ENCODE measurements around the gene SFMBT1.
"Not testable (repeated sequence)": the region's sequence is repeated elsewhere in the genome, so short reads cannot be mapped to it uniquely, and the experiment has no call there.

DNA sequence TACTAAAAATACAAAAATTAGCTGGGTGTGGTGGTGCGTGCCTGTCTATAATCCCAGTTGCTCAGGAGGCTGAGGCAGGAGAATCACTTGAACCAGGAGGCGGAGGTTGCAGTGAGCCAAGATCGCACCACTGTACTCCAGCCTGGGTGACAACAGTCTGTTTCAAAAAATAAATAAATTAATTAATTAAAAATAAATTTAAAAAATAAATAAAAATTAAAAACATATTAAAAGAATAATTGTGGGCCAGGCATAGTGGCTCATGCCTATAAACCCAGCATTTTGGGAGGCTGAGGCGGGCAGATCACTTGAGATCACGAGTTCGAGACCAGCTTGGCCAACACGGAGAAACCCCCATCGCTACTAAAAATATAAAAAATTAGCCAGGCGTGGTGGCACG is 11.5 kb downstream of the SFMBT1 start:
- TF ChIP-seq, protein P1, sequence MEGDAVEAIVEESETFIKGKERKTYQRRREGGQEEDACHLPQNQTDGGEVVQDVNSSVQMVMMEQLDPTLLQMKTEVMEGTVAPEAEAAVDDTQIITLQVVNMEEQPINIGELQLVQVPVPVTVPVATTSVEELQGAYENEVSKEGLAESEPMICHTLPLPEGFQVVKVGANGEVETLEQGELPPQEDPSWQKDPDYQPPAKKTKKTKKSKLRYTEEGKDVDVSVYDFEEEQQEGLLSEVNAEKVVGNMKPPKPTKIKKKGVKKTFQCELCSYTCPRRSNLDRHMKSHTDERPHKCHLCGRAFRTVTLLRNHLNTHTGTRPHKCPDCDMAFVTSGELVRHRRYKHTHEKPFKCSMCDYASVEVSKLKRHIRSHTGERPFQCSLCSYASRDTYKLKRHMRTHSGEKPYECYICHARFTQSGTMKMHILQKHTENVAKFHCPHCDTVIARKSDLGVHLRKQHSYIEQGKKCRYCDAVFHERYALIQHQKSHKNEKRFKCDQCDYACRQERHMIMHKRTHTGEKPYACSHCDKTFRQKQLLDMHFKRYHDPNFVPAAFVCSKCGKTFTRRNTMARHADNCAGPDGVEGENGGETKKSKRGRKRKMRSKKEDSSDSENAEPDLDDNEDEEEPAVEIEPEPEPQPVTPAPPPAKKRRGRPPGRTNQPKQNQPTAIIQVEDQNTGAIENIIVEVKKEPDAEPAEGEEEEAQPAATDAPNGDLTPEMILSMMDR (IDR thresholded peaks at IDR 0.05) = not testable (repeated sequence)
- not testable (repeated sequence) for TF ChIP-seq HDAC2 (IDR thresholded peaks at IDR 0.05); CHD2 (IDR thresholded peaks at IDR 0.05; ENCODE audit: low read length, partially characterized antibody); MYC (IDR thresholded peaks at IDR 0.05; ENCODE audit: borderline replicate concordance, low read length); KDM1A (IDR thresholded peaks at IDR 0.05; ENCODE audit: low read depth)
